HG03521 (cell line): ENCODE measurements around the gene KLHL35.
"Not testable (repeated sequence)": the region's sequence is repeated elsewhere in the genome, so short reads cannot be mapped to it uniquely, and the experiment has no call there.

Source experiments
- ATAC-seq: cut with Tn5 transposase; IDR thresholded peaks from one replicate; pipeline ENCODE4 v1.9.1; 2021; ENCODE audit warnings: mild to moderate bottlenecking, moderate library complexity; ENCODE audit not compliant: unreplicated experiment

Gene KLHL35

GRCh38 chr11:75394085-75394840 is 38.7 kb downstream of the KLHL35 start:
- no peak for ATAC-seq

GRCh38 chr11:75389925-75390324 is 43.1 kb downstream of the KLHL35 start:
- ATAC-seq, result no peak

- ATAC-seq, result no peak
Observed at GRCh38 chr11:75389276-75389605, 43.8 kb downstream of the KLHL35 start.

- ATAC-seq, result no peak
Observed at GRCh38 chr11:75388386-75389275, 44.4 kb downstream of the KLHL35 start.

GRCh38 chr11:75387736-75388294 is 45.2 kb downstream of the KLHL35 start:
- no peak for ATAC-seq

GRCh38 chr11:75386942-75387630 is 45.9 kb downstream of the KLHL35 start:
- no peak for ATAC-seq

GRCh38 chr11:75384438-75385080 is 48.4 kb downstream of the KLHL35 start:
- no peak for ATAC-seq

- ATAC-seq, result no peak
Observed at GRCh38 chr11:75383246-75383645, 49.8 kb downstream of the KLHL35 start.

- ATAC-seq, result no peak
Observed at GRCh38 chr11:75380716-75381420, 52.1 kb downstream of the KLHL35 start.

GRCh38 chr11:75380245-75380644 is 52.8 kb downstream of the KLHL35 start:
- ATAC-seq, result no peak

- ATAC-seq, result not testable (repeated sequence)
Observed at GRCh38 chr11:75378776-75379175, 54.2 kb downstream of the KLHL35 start.

- no peak for ATAC-seq
Observed at GRCh38 chr11:75376175-75376574, 56.8 kb downstream of the KLHL35 start.

GRCh38 chr11:75375626-75376025 is 57.4 kb downstream of the KLHL35 start:
- no peak for ATAC-seq

- ATAC-seq, result no peak
Observed at GRCh38 chr11:75374646-75375045, 58.4 kb downstream of the KLHL35 start.

- ATAC-seq, result no peak
Observed at GRCh38 chr11:75373201-75373600, 59.8 kb downstream of the KLHL35 start.
